Stimulated activated CD8-positive, alpha-beta memory T cell treated with anti-CD3 and anti-CD28 coated beads, Interleukin-4, amount 100 ng/mL, for 24 hours (primary cell): ENCODE results near the gene SCYGR1.
"Not testable (repeated sequence)": the region's sequence is repeated elsewhere in the genome, so short reads cannot be mapped to it uniquely, and the experiment has no call there.

Experiments
- DNase-seq: peaks from one replicate; pipeline ENCODE4 v3.0.0-alpha.2; 2020; ENCODE audit warnings: low read depth

The SCYGR1 gene

DNA sequence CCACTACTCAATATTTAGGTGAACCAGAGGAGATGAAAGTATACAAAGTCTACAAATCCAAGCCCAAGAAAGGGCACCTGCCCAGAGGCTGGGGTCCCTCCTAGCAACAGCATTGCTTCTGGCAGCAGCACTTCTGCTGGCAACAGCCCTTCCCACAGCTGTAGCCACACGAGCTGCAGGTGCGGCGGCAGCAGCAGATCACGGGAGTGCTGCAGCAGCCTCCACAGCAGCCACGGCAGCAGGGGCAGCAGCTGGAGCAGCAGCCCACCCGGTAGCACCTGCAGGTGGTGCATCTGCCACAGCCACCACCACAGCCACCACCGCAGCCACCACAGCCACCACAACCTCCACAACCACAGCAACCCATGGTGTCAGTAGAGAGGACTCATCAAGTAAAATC is at the start of gene SCYGR1:
TSS of gene SCYGR1 (minus strand) at position 367 of the 400 bp plus-strand sequence. CDS start at position 367, 0 bp downstream.
- not testable (repeated sequence) for DNase-seq

DNA sequence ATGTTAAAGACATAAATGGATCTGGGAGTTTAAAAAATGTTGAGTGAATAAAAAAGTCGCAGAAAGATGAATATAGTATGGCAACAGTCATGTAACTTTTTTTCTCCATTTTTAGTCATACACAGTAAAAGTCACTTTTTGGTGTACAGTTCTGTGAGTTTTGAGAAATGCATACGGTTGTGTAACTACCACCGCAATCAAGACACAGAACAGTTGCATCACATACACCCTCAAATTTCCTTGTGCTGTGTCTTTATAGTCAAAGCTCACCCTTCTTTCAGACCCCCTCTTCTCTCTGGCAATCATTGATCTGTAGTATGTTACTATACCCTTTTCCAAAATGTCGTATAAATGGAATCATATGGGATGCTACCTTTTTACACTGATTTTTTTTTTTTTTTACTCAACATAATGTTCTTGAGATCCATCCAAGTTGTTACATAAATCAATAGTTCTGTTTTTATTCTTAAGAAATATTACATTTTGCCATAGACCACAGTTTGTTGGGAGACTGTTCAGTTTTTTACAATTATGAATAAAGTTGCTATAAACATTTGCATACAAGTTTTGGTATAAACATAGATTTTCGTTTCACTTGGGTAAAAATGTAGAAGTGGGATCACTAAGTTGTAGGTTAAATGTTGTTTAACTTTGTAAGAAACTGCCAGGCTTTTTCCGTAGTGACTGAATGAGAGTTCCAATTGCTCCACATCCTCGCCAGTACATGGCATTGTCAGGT is 48.9 kb upstream of the SCYGR1 start:
- DNase-seq = no peak

- DNase-seq = no peak
Measured at GRCh38 chr2:227433171-227433570, 45.4 kb upstream of the SCYGR1 start.

DNA sequence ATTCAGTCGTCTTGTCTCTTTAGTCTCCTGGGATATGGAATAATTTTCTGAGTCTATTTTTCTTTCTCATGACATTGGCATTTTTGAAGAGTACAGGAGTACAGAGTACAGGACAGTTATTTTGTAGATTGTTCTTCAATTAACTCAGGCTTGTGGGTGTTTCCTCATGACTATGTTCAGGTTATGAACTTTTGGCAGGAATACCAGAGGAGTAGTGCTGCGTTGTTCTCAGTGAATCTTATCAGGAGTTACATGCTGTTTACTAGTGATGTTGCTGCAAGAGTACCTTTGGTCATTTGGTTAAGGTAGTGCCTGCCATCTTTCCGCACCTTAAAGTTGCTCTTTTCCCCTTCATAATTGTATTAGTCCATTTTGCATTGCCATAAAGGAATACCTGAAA is 42.9 kb upstream of the SCYGR1 start:
- no peak for DNase-seq

DNA sequence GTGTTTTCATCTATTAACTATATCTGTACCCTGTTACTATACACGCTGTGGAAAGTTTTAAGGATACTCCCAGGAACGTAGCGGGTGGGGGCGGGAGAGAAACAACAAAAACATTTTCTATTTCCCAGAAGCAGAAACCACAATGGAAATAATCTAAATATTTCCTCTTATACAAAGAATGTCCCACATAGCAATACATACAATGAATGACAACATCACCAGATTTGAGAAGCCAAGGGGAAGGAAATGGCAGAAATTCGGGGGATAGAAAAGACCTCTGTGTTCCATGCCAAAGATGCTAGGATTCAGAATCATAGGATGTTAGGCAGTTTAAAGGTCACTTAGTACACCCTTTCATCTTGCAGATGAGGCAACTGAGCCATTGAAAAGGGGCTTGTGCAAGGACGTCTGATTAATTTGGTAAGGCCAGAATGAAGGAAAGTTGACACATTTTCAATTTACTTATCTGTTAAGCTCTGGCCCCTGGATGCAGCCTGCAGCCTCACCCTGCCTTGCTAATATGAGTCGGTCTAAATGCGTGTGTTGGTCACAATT is 41.1 kb upstream of the SCYGR1 start:
- no peak for DNase-seq

DNA sequence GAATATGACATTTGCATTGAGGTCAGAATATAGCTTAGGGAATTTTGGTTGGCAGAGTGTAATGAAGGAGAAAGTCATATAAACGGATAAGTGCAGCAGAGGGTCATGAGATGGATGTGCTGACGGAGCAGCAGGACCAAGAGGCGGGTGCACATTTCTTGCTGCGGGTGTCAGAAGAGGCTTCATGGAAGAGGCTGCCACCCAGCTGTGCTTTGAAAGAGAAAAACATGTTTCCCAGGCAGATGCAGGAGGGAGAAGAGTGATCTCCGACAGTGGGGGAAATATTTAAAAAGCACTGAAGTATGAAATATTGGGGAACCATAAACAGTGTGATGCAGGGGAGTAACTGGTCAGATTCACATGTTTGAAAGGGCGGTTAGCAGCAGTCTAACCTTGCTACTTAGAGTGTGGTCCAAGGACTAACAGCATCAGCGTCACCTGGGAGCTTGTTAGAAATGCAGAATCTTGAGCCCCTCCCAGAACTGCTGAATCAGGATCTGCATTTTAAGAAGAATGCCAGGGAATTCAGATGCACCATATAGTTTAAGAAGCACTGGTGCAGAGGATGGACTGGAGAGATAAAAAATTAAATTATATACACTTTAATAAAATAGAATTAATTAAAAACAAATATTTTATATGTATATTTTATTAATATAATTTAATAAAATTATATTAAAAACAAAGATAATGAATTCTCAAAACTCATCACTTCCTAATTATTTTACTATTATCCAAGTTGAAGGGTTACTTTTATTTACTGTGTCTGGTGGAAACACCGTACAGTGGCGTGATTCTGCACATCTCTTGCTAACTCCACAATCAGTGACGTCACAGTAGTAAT is 36.1 kb upstream of the SCYGR1 start:
- no peak for DNase-seq

- DNase-seq = no peak
Measured at GRCh38 chr2:227420087-227421052, 32.6 kb upstream of the SCYGR1 start.

DNA sequence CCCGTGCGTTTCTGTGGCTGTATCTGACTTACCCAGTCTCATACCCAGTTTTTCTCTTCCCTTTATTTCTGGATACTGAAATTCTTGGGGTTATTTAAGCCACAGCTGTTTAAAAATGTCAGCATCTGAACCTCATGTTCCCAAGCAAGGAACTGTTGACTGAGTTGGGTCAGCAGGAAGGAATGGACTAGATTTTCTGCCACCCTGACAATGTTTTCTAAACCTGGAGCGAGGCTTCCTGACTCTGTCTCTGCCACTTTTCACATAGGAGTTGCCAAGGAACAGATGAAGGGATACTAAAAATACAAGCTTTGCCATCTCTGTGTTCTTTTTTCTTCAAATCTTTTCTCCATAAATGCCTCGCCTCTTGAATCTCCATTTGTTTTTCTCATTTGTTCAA is 29.0 kb upstream of the SCYGR1 start:
- DNase-seq = no peak

DNA sequence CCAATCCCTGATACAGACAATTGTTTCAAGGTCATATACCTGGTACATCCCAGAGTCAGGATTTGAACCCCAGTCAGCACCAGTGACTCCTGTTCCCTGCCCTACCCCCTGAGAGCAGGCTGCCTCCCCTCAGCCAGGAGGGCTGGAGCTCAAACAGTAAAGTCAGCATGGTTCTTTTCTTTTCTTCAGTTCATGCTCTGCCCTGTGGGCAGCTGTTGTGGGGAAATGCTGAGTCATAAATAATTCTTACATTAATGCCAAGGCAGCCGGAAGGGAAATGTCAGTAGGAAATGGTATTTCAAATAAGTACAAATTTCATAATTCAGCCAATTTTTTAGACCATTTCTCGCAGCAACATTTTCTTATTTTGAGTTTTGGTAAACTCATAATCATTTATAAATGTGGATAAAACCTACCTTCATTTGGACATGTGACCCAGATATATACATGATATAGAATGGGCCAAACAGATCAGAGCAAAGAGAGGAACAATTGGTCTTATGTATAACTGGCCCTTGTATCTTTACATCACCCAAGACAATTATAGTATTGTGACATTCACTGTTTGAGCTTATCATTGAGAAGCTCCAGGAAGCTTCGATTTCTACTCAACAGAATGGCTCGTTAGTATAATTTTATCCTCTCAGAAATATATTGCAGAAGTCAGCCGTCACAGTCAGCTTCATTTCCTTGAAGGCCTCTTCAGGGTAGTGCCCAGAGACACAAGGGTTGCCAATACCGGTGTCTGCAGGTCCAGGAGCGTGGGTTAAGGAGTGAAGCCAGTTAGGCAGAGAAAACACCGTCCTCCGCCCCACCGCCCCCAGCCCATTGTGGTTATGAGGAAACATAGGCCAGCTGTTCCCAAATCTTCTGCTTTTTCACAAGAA is 28.0 kb upstream of the SCYGR1 start:
- DNase-seq = no peak

DNA sequence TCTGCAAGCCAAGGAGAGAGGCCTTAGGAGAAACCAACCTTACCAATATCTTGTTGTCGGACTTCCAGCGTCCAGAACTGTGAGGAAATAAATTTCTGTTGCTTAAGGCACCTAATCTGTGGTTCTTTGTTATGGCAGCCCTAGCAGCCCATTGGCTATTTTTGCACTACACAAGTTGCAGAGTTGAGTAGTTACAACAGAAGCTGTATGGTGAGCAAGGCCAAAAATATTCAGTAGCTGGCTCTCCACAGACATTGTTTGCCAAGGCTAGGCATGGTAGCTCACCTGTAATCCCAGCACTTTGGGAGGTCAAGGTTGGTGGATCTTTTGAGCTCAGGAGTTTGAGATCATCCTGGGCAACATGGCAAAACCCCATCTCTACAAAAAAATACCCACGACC is 27.1 kb upstream of the SCYGR1 start:
- no peak for DNase-seq

DNA sequence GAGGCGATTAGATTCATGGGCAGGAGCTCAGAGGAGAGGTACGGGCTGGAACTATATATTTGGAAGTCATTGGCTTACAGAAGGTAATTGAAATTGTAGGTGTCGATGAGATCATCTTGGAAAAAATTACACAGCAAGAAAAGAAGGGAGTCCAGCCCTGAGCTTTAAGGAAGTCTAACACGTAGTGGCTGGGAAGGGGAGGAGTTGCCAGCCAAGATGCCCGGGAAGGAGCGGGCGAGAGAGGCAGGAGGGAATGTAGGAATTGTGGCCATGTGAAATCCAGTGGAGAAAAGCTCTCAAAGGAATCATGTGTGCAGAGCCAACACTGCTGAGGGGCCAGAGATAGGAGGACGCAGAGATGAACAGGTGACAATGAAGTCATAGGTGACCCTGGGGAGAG is 25.6 kb upstream of the SCYGR1 start:
- no peak for DNase-seq

- DNase-seq = no peak
Measured at GRCh38 chr2:227412877-227413276, 25.1 kb upstream of the SCYGR1 start.

DNA sequence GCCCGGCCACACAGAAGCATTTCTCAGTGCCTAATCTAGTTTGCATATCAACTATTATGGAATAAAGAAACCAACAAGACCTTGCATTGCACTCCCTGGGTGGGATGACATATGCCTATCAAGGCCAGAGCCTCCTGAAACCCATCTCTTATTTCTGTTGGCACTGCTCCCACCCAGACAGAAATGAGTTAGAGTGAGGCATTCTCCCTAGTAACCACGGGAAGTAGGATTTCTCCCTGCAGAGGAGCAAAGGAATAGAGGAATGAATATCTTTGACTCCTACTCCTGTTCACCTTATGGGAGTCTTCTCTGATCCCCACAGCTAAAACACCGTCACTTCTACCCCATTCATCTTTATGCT is 24.2 kb upstream of the SCYGR1 start:
- DNase-seq = no peak

DNA sequence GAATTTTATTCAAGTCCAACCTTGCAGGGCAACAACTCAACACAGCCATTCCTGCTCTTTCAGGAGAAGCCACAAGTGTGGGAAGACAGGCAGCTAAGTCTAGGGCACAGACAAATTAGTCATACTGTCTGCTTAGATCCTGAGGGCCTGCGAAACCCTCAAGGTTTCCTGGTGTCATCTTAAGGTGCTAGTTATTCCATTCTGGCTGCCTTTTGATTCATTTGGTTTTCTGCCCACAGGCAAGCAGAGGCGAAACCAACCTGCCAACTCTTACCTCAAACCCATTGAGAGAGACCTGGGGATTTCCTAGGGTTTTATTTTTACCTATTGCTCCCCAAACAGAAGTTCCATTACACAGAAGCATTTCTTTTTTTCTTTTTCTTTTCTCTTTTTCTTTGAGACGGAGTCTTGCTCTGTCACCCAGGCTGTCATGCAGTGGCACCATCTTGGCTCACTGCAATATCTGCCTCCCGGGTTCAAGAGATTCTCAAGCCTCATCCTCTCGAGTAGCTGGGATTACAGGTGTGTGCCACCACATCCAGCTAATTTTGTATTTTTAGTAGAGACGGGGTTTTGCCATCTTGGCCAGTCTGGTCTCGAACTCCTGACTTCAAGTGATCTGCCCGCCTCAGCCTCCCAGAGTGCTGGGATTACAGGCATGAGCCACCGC is 23.7 kb upstream of the SCYGR1 start:
- peak; percentile 29 for DNase-seq

DNA sequence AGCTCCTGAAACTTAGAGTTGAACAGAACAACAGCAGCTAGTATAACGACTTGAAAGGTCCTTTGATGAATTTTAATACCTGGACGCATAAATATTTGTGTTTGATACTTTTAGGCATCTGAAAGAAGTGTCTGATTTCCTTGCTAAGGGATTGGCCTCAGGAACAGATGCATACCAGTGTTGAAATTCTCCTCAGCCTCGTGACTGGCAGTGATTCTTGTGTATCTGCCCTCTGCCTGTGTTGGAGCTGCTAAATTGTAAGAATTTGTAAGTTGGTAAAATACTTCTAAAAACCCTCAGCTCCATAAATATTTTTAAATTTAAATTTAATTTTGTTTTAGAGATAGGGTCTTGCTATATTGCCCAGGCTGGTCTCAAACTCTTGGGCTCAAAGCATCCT is 22.4 kb upstream of the SCYGR1 start:
- DNase-seq = no peak

DNA sequence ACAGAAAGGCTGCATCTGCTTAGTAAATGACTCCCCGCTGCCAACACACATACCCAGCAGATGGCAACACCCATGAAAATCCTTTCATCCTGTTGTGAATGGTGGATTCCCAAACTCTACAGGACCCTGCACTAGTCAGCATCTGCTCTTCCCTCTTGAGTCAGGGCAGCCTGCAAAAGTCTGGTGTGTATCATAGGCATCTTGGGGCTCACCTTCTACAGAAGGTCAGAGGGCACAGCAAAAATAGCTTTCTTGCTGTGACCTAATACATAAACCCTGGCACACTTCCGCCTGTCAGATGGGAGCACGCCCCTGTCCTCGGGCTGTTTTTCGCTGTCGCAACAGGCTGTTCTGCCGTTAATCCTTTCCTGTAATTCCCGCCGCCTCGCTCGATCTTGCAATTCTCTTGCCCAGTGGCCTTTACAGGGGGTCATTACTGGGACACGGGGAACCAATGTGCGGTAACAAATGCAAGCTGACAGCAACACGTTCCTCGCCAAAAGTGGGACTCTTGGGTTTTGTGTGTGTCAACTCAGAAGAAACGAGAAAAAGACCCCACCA is 19.9 kb upstream of the SCYGR1 start:
- DNase-seq = no peak

DNA sequence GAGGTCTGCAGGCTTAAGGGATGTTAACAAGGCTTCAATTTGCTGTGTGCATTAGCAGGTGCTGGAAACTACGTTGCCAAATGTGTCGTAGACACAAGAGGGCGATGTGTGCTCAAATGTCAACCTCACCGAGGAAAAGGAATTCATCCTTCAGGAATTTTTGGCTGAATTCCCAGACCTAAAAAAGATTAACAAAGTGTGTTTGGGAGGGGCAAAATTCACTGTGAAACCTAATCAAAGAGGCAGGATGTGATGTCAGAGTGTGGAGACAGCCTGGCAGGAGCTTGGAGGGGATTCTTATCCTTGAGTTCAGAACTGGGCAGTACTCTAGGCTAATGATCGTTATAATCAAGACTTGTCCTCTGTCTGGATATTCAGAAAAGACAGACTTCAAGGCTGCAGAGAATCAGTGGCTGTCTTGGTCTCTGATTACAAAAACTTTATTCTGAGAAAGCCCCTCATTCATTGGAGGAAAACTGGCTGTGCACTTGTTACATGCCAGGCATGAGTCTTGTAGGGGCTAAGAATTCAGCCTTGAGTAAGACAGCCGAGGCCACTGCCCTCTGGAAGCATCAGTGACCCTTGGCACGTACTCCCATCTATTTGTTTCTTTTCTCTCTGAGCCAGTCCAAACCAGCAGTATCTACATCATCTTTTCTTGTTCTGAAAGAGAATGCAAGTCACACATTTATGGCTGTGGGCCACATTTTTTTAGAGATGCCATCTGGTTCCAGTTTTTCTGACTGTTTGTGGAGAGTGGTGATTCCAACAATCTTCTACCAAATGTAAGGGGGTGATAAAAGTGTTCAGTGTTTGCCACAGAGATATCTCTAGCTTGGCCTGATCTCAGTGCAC is 18.7 kb upstream of the SCYGR1 start:
- no peak for DNase-seq

DNA sequence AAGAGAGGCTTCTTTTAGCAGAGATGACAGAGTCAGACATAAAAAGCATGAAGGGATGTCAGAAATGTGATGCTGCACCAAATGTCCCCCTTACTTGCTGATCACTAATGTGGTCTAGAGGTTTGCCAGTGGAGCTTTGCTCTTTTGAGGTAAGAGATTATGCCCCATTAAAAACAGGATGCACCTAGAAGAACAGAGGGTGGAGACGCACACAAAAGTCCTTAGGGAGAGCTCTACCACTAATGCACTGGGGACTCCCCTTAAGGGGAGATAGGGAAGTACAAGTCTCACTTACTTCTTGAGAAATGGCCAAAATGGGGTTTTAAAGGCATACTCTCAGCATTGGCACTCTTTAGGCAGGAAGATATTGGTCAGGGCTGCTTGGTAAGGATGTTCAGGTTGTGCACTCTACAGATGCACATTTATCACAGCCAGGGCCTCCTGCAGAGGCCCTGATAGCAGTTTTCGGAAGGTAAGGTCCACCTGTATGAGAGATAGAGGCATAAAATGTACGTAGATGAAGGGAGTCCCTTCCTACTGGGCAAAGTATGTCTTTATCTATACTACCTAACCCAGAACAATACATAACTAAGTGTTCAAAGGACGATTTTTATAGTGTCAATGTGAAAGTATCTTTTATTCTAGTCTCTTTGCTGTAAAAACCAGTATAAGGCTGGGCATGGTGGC is 17.0 kb upstream of the SCYGR1 start:
- DNase-seq = no peak

DNA sequence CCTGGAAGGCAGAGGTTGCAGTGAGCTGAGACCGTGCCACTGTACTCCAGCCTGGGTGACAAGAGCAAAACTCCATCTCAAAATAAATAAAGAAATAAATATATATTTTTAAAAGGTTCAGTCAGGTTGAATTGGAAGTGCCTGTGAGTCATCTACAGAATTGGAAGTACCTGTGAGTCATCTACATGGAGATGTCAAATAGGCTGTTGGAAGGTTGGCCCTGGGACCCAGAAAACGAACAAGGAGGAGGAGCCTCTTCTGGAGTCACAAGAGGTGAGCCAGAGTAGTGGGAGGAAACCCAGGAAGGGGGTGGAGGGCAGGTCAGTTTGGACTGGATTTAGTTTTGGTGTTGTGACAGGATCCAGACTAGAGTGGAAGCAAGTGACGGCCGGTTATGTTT is 15.2 kb upstream of the SCYGR1 start:
- no peak for DNase-seq
